ENCODE results near the gene WFS1. TPM values are rescaled to one million over a fixed set of nuclear protein-coding genes. Genes with fewer than 3 reads are reported as not detected.

Gene WFS1
- total and polyA plus RNA-seq, 10 donors, result 4.9 to 62.2 (median 34.8) TPM

DNA sequence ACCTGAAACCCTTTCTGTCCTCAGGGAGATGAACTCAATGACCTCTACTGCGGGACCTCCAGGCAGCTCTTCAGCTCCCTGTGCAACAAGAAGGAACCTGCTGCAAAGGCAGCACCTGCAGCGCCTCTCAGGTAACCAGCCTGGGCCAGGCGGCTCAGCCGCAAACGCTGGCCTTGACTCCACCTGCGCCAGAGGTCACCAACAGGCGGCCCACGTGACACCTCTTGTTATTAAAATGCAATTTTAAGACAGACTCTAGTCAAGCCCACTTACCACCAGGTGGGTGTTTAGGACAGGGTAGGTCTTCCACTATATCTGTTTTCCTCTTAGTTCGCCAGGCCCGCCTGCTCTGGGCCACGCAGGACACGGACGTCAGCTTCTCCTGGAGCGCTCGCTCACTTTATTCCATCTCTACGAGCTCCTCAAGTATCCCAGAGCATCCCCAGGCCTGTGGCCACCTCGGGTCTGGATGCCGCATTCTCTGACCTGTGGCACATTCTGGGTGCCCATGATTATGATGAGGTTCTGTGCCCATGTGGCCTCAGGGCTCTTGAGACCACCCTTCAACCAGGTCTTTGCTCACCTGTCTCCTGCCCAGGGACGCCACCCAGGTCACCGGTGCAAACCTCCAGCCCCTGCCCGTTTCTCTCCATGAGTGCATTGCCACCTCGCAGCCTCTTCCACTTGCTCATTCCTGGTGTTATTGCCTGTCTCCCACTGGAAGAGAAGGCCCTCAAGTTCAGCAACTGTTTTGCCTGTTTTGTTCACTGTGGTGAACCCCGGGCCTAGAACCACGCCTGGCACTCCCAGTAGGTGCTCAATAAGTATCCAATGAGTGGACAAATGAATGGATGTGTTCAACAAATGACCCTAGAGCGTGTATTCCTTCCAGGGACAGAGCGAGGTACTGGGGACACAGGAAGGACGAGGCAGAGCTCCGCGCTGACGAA is 36.5 kb upstream of the WFS1 start:
- Histone ChIP-seq H3K36me3 (no peaks in the 10 kb centered on the region), H3K4me3 (no peak overlapping the region), H3K27ac (no peak overlapping the region), H3K27me3 (replicated peaks in 1 of 7) (peaks cover 0 to 29% (median 0%) of the 10 kb centered on the region in 7 donors), H3K4me1 (no peaks in the 10 kb centered on the region), H3K9me3 (no peaks in the 10 kb centered on the region)
- WGBS, 5 donors, result 85 to 87% (median 86%) methylated on average over 30 of the region's 30 CpGs
- intact Hi-C loops (cut with DNase I; ENCODE audit: low total_unique reads), result no loop called here
- TF ChIP-seq POLR2A (IDR thresholded peaks at IDR 0.05), result no peak
- no peak for TF ChIP-seq CTCF (IDR thresholded peaks at IDR 0.05 in 8 of 11, conservative IDR thresholded peaks at IDR 0.05 in 3 of 11)
- TF ChIP-seq POLR2AphosphoS5 (IDR thresholded peaks at IDR 0.05), result no peak
- DNase-seq, result no peak

DNA sequence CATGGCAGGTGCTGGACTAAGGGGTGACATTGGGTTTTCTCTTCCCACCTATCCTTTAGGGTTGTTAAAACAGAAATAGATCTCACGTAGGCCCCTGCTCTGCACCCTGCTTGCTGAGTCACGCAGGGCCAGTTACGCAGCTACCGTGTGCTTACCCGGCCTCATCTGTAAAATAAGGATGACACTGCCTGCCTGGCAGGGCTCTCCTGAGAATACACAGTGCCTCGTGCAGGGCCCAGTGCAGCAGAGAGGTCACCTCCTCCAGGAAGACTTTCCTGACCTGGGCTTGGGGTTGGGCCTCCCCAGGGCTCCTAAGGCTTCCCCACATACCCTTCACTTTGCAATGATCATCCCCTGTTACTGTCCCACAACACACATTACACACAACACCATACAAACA is 35.7 kb upstream of the WFS1 start:
- Histone ChIP-seq H3K4me1 (no peaks in the 10 kb centered on the region), H3K27me3 (replicated peaks in 1 of 7) (peaks cover 0 to 26% (median 0%) of the 10 kb centered on the region in 7 donors), H3K4me3 (no peak overlapping the region), H3K9me3 (no peaks in the 10 kb centered on the region), H3K36me3 (no peaks in the 10 kb centered on the region), H3K27ac (no peak overlapping the region)
- TF ChIP-seq POLR2A (IDR thresholded peaks at IDR 0.05), result no peak
- TF ChIP-seq CTCF (IDR thresholded peaks at IDR 0.05 in 8 of 11, conservative IDR thresholded peaks at IDR 0.05 in 3 of 11), result no peak
- TF ChIP-seq POLR2AphosphoS5 (IDR thresholded peaks at IDR 0.05), result no peak
- 70 to 86% (median 82%) methylated on average over 6 of the region's 6 CpGs for WGBS, 5 donors
- no peak for DNase-seq
- intact Hi-C loops (cut with DNase I; ENCODE audit: low total_unique reads), result no loop called here

- Histone ChIP-seq H3K4me3 (no peak overlapping the region), H3K27ac (no peak overlapping the region), H3K36me3 (no peaks in the 10 kb centered on the region), H3K9me3 (no peaks in the 10 kb centered on the region), H3K27me3 (replicated peaks in 1 of 7) (peaks cover 0 to 28% (median 0%) of the 10 kb centered on the region in 7 donors), H3K4me1 (no peaks in the 10 kb centered on the region)
- 81 to 88% (median 83%) methylated on average over 7 of the region's 7 CpGs for WGBS, 5 donors
- TF ChIP-seq POLR2A (IDR thresholded peaks at IDR 0.05), result no peak
- no peak for TF ChIP-seq POLR2AphosphoS5 (IDR thresholded peaks at IDR 0.05)
- no peak for TF ChIP-seq CTCF (IDR thresholded peaks at IDR 0.05 in 8 of 11, conservative IDR thresholded peaks at IDR 0.05 in 3 of 11)
- no peak for DNase-seq
- intact Hi-C loops (cut with DNase I; ENCODE audit: low total_unique reads), result no loop called here
These were observed 34.6 kb upstream of the WFS1 start for GRCh38 chr4:6235012-6235411.

- peaks cover 0 to 29% (median 0%) of the 10 kb centered on the region in 7 donors for H3K27me3 ChIP-seq (replicated peaks in 1 of 7)
- no peak for DNase-seq
- intact Hi-C loops (cut with DNase I; ENCODE audit: low total_unique reads), result no loop called here
- no peak for TF ChIP-seq POLR2AphosphoS5 (IDR thresholded peaks at IDR 0.05)
- no peak overlapping the region for H3K27ac ChIP-seq
- no peak overlapping the region for H3K4me3 ChIP-seq
- H3K36me3 ChIP-seq, result no peaks in the 10 kb centered on the region
- H3K9me3 ChIP-seq, result no peaks in the 10 kb centered on the region
- no peaks in the 10 kb centered on the region for H3K4me1 ChIP-seq
- WGBS, 5 donors, result 66 to 80% (median 75%) methylated on average over 17 of the region's 17 CpGs
These were observed 33.6 kb upstream of the WFS1 start for GRCh38 chr4:6235901-6236640.
